K562 (cell line): Measurements from ENCODE around the gene CREB5. TPM values are rescaled to one million over a fixed set of nuclear protein-coding genes. Genes with fewer than 3 reads are reported as not detected.
"Not testable (repeated sequence)": the region's sequence is repeated elsewhere in the genome, so short reads cannot be mapped to it uniquely, and the experiment has no call there.

ENCODE experiments used
- ATAC-seq: fragments of 200-7000 bp; cut with Tn5 transposase; 3 replicates; pipeline ENCODE4 v1.9.1; 2020; ENCODE audit warnings: moderate library complexity
- BruUV-seq: library from RNA; stranded (reverse); fragments of 400-500 nt; replicated peaks from 2 replicates; lab custom pipeline; 2021; lab: Mats Ljungman, UMichigan
- CTCF ChIA-PET: fragments of 300-600 bp; formaldehyde crosslinking; extraction: SDS; loops from one replicate; lab custom pipeline; 2021; ENCODE audit warnings: low intra/inter-chr PET ratio; lab: Yijun Ruan, JAX
- POLR2A ChIA-PET: fragments of 300-600, 350-650 bp; sonication (Branson Sonifier 250); formaldehyde crosslinking; extraction: SDS; loops from one replicate; lab custom pipeline; 2021; ENCODE audit warnings: antibody characterized with exemption, inconsistent platforms; lab: Yijun Ruan, JAX
- DNase-seq, 4 experiments: peaks; one replicate each; pipeline versions ENCODE4 v3.0.0 to v3.0.0-alpha.2; 2011 to 2018; ENCODE audit warnings: low spot score in 3 of 4, mixed read lengths in 3 of 4; ENCODE audit errors: extremely low read depth in 1 of 4
- FAIRE-seq: peaks from 2 replicates; lab custom pipeline; 2011; peaks lifted over from hg19 to GRCh38; lab: Jason Lieb, UNC
- H2AFZ ChIP-seq: 2 replicates; pipeline ENCODE4 v1.6.0; 2011; ENCODE audit warnings: low read depth, low read length, control low read depth, inconsistent platforms
- H3K27ac ChIP-seq: fragments of 200-600 bp; 3 replicates; pipeline ENCODE4 v1.8.0; 2011; ENCODE audit warnings: low read depth, mild to moderate bottlenecking, control low read depth, inconsistent platforms, low read length, moderate library complexity, mixed read lengths; ENCODE audit errors: extremely low read depth
- H3K27me3 ChIP-seq, 2 experiments: fragments of 300-600 bp in 1 of 2; 2 replicates in 1 of 2; 3 replicates in 1 of 2; pipeline versions ENCODE4 v1.6.0 to v1.8.0; 2011; ENCODE audit warnings: inconsistent platforms in 2 of 2, low read length in 2 of 2, mild to moderate bottlenecking in 1 of 2, mixed read lengths in 1 of 2, moderate library complexity in 1 of 2; ENCODE audit not compliant: control insufficient read depth in 2 of 2, insufficient read depth in 2 of 2
- H3K36me3 ChIP-seq: fragments of 300-600 bp; 3 replicates; pipeline ENCODE4 v1.8.0; 2011; ENCODE audit warnings: mild to moderate bottlenecking, low read length, inconsistent platforms; ENCODE audit not compliant: control insufficient read depth, insufficient read depth
- H3K4me1 ChIP-seq, 2 experiments: fragments of 200-600 bp in 1 of 2; replicated peaks in 1 of 2; 2 replicates in 1 of 2; 3 replicates in 1 of 2; pipeline versions ENCODE4 v1.5.1 to v1.8.0; 2011; ENCODE audit warnings: inconsistent platforms in 2 of 2, low read length in 2 of 2, mild to moderate bottlenecking in 1 of 2, mixed read lengths in 1 of 2, moderate library complexity in 1 of 2; ENCODE audit not compliant: control insufficient read depth in 2 of 2, insufficient read depth in 2 of 2
- H3K4me2 ChIP-seq: 2 replicates; pipeline ENCODE4 v1.6.1; 2011; ENCODE audit warnings: low read length, control low read depth, inconsistent platforms, mixed read lengths; ENCODE audit not compliant: insufficient read depth
- H3K4me3 ChIP-seq: fragments of 200-600 bp; sonication (generic), shearing (Covaris generic); 2 replicates; pipeline ENCODE4 v1.5.1; 2016; ENCODE audit warnings: control low read depth, inconsistent platforms
- H3K79me2 ChIP-seq: fragments of 200-600 bp; 3 replicates; pipeline ENCODE4 v1.8.0; 2011; ENCODE audit warnings: low read length, inconsistent platforms; ENCODE audit not compliant: control insufficient read depth, insufficient read depth
- H3K9ac ChIP-seq, 2 experiments: 2 replicates each; pipeline versions ENCODE4 v1.6.0 to v1.6.1; 2011; ENCODE audit warnings: low read depth in 2 of 2, low read length in 2 of 2, control low read depth in 1 of 2, inconsistent platforms in 1 of 2, mild to moderate bottlenecking in 1 of 2, mixed read lengths in 1 of 2; ENCODE audit not compliant: insufficient read depth in 1 of 2
- H3K9me1 ChIP-seq: one replicate; pipeline ENCODE4 v1.6.0; 2011; ENCODE audit warnings: inconsistent platforms, mild to moderate bottlenecking, low read length, moderate library complexity; ENCODE audit not compliant: control insufficient read depth, insufficient read depth
- H3K9me3 ChIP-seq: replicated peaks from 2 replicates; pipeline ENCODE4 v1.5.1; 2011; ENCODE audit warnings: low read depth, low read length, inconsistent platforms; ENCODE audit not compliant: control insufficient read depth, insufficient read depth
- H4K20me1 ChIP-seq: replicated peaks from 2 replicates; pipeline ENCODE4 v1.6.1; 2011; ENCODE audit warnings: low read length, inconsistent platforms, mixed read lengths; ENCODE audit not compliant: control insufficient read depth, insufficient read depth
- ARNT ChIP-seq, 2 experiments: fragments of 450-650 bp; IDR thresholded peaks; 2 replicates each; pipeline ENCODE4 v1.6.1; 2016; ENCODE audit warnings: mild to moderate bottlenecking in 1 of 2
- MAFG ChIP-seq: fragments of 450-650 bp; conservative IDR thresholded peaks from 2 replicates; pipeline ENCODE4 v1.6.1; 2016; ENCODE audit warnings: missing genetic modification characterization, missing compliant biosample characterization
- MAFK ChIP-seq: IDR thresholded peaks from 2 replicates; pipeline ENCODE4 v1.6.1; 2011; ENCODE audit warnings: low read length, improper control_type of control experiment
- NBN ChIP-seq: fragments of 450-650 bp; IDR thresholded peaks from 2 replicates; pipeline ENCODE4 v1.6.1; 2016; ENCODE audit warnings: low read depth, mild to moderate bottlenecking
- NFATC3 ChIP-seq: fragments of 450-650 bp; IDR thresholded peaks from 2 replicates; pipeline ENCODE4 v1.6.1; 2017; ENCODE audit warnings: mild to moderate bottlenecking
- ZBTB8A ChIP-seq: fragments of 450-650 bp; IDR thresholded peaks from 2 replicates; pipeline ENCODE4 v1.6.1; 2018; ENCODE audit warnings: mild to moderate bottlenecking, moderate library complexity; ENCODE audit not compliant: partially characterized antibody
- ZNF121 ChIP-seq: sonication (generic); formaldehyde crosslinking; conservative IDR thresholded peaks from 2 replicates; pipeline ENCODE4 v1.8.0; 2022; ENCODE audit warnings: missing genetic modification reagents
- ZNF316 ChIP-seq: fragments of 450-650 bp; IDR thresholded peaks from 2 replicates; pipeline ENCODE4 v1.6.1; 2016
- WGBS: fragments of 100-300 bp; shearing (Covaris generic); methylation state at CpG from one replicate; pipeline ENCODE4 v1.1.6; 2016; ENCODE audit warnings: low coverage, mixed read lengths; ENCODE audit not compliant: insufficient coverage; ENCODE audit errors: missing lambda C conversion rate; 5-methylcytosine and 5-hydroxymethylcytosine counted together
- in situ Hi-C: fragments of 300-500 bp; cut with MboI; formaldehyde crosslinking; loops from 4 replicates; pipeline ENCODE4 v1.15.0; 2018; ENCODE audit warnings: inconsistent platforms, mixed read lengths
- intact Hi-C: fragments of 100-400 bp; cut with micrococcal nuclease; formaldehyde crosslinking; loops from 2 replicates; pipeline ENCODE4 v1.14.2; 2022
- polyA plus RNA-seq, 8 experiments: library from polyadenylated mRNA; depleted of rRNA in 4 of 8; stranded (reverse) in 5 of 8; unstranded in 3 of 8; fragments of >200 nt; fragmentation: Nextera tagmentation in 2 of 8; fragmentation: Illumina TruSeq in 1 of 8; extraction: Ambion mirVana in 2 of 8; extraction: Trizol in 1 of 8; gene quantifications; 2 replicates each; pipeline versions ENCODE4 v1.2.1 to v1.2.3, GENCODE V29; 2011 to 2014; ENCODE audit warnings: inconsistent platforms in 1 of 8, missing spikeins in 1 of 8
- total RNA-seq, 7 experiments: library from RNA; depleted of rRNA in 6 of 7; stranded (reverse); fragments of >200 nt in 6 of 7; fragmentation: Illumina TruSeq in 2 of 7; extraction: Trizol in 2 of 7; gene quantifications; 2 replicates each; pipeline versions ENCODE4 v1.2.1 to v1.2.3, GENCODE V29; 2011 to 2021; ENCODE audit warnings: low replicate concordance in 1 of 7
- TF ChIP-seq, protein P1 (sequence below): fragments of 250-450 bp; sonication (Bioruptor Pico); IDR thresholded peaks from 2 replicates; pipeline ENCODE4 v1.8.0; 2022; ENCODE audit warnings: inconsistent platforms
- TF ChIP-seq, protein P2 (sequence below): fragments of 450-650 bp; IDR thresholded peaks from 2 replicates; pipeline ENCODE4 v1.6.1; 2014; ENCODE audit warnings: low read depth, mild to moderate bottlenecking, moderate library complexity, borderline replicate concordance
- TF ChIP-seq, protein P3 (sequence below), 3 experiments: fragments of 200-800 bp in 1 of 3; sonication (Bioruptor generic) in 1 of 3; sonication (generic) in 1 of 3; formaldehyde crosslinking in 1 of 3; IDR thresholded peaks; 2 replicates each; pipeline versions ENCODE4 v1.6.1 to v1.8.0; 2016 to 2022; ENCODE audit warnings: mild to moderate bottlenecking in 2 of 3, missing compliant biosample characterization in 2 of 3, missing genetic modification characterization in 2 of 3, missing genetic modification reagents in 1 of 3

CREB5 gene
- total and polyA plus RNA-seq, 9 of the 15 experiments (the other 6 are each of a cell fraction or from before 2014, with no cell fraction given): 0.33 to 6.4 (median 1.8) TPM

DNA sequence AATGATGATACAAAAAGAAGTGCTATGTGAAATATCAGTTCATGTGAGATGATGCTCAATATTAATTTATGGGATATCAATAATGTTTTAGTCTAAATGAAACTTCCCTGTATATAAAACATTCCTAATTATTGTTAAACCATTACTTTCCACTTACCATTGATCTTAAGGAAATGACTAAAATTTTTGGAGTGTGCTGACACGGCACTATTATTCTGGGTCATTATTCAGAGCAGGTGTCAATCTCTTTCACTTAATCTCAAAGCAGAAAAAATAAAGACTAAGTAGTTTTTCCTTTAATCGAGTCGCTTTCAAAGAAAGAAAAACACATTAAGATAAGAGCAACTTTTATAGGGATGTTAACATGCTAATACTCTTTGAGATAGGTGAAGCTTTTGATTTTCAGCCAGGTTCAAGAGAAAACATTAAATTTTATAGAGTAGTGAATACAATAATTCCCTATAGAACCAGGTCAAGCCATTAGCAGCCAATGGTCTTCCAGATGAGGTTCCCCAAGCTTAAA lies 11.4 kb upstream of the CREB5 start:
- TF ChIP-seq ZBTB8A (no peak), NBN (no peak), MAFK (0 out of 2 replicates have a peak, but pooled peaks have one; percentile 24), ZNF121 (CRISPR knock-in tag) (no peak), NFATC3 (no peak), ARNT (IDR thresholded peaks at IDR 0.05) (no peak), MAFG (tag) (0 out of 2 replicates have a peak, but pooled peaks have one; percentile 25), ZNF316 (peak; percentile 41; the same call in 1 of the 2 replicates)
- TF ChIP-seq, protein P1, sequence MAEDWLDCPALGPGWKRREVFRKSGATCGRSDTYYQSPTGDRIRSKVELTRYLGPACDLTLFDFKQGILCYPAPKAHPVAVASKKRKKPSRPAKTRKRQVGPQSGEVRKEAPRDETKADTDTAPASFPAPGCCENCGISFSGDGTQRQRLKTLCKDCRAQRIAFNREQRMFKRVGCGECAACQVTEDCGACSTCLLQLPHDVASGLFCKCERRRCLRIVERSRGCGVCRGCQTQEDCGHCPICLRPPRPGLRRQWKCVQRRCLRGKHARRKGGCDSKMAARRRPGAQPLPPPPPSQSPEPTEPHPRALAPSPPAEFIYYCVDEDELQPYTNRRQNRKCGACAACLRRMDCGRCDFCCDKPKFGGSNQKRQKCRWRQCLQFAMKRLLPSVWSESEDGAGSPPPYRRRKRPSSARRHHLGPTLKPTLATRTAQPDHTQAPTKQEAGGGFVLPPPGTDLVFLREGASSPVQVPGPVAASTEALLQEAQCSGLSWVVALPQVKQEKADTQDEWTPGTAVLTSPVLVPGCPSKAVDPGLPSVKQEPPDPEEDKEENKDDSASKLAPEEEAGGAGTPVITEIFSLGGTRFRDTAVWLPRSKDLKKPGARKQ (CRISPR knock-in tag): no peak
- TF ChIP-seq, protein P2, sequence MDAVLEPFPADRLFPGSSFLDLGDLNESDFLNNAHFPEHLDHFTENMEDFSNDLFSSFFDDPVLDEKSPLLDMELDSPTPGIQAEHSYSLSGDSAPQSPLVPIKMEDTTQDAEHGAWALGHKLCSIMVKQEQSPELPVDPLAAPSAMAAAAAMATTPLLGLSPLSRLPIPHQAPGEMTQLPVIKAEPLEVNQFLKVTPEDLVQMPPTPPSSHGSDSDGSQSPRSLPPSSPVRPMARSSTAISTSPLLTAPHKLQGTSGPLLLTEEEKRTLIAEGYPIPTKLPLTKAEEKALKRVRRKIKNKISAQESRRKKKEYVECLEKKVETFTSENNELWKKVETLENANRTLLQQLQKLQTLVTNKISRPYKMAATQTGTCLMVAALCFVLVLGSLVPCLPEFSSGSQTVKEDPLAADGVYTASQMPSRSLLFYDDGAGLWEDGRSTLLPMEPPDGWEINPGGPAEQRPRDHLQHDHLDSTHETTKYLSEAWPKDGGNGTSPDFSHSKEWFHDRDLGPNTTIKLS: no peak
- TF ChIP-seq, protein P3, sequence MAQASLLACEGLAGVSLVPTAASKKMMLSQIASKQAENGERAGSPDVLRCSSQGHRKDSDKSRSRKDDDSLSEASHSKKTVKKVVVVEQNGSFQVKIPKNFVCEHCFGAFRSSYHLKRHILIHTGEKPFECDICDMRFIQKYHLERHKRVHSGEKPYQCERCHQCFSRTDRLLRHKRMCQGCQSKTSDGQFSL (CRISPR knock-in tag; IDR thresholded peaks at IDR 0.05): no peak
- TF ChIP-seq, protein P3 (tag; IDR thresholded peaks at IDR 0.05): no peak
- Histone ChIP-seq H2AFZ (no peak overlapping the region), H4K20me1 (no peaks in the 10 kb centered on the region), H3K4me3 (no peak overlapping the region), H3K27ac (no peak overlapping the region), H3K4me2 (no peak overlapping the region), H3K36me3 (no peaks in the 10 kb centered on the region), H3K27me3 (no peaks in the 10 kb centered on the region), H3K9me1 (no peaks in the 10 kb centered on the region), H3K79me2 (no peaks in the 10 kb centered on the region), H3K9ac (no peak overlapping the region), H3K4me1 (no peaks in the 10 kb centered on the region), H3K9me3 (no peaks in the 10 kb centered on the region)
- intact Hi-C loops: no loop called here
- no TSS peak for BruUV-seq
- DNase-seq: no peak
- ATAC-seq: no peak
- no peak for FAIRE-seq
- WGBS: 8% methylated on average over 3 of the region's 3 CpGs
- in situ Hi-C loops: no loop called here
- ChIA-PET POLR2A (no interaction called here), CTCF (no interaction called here)

DNA sequence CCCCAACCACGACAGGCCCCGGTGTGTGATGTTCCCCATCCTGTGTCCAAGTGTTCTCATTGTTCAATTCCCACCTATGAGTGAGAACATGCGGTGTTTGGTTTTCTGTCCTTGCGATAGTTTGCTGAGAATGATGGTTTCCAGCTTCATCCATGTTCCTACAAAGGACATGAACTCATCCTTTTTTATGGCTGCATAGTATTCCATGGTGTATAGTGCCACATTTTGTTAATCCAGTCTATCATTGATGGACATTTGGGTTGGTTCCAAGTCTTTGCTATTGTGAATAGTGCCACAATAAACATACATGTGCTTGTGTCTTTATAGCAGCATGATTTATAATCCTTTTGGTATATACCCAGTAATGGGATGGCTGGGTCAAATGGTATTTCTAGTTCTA lies 10.8 kb upstream of the CREB5 start:
- H3K4me1 ChIP-seq, H3K9ac ChIP-seq, CTCF ChIA-PET, H3K27me3 ChIP-seq, H3K36me3 ChIP-seq, H3K9me3 ChIP-seq, FAIRE-seq, H2AFZ ChIP-seq, ATAC-seq, POLR2A ChIA-PET, H3K9me1 ChIP-seq, H3K79me2 ChIP-seq, in situ Hi-C loops, intact Hi-C loops, BruUV-seq, H3K4me2 ChIP-seq, DNase-seq, H3K4me3 ChIP-seq, H3K27ac ChIP-seq, H4K20me1 ChIP-seq: not testable (repeated sequence)
- WGBS: 0% methylated on average over 2 of the region's 4 CpGs
